GM19397 (cell line): ENCODE results near the gene NME7.
"Not testable (repeated sequence)": the region's sequence is repeated elsewhere in the genome, so short reads cannot be mapped to it uniquely, and the experiment has no call there.

Source experiments
- ATAC-seq: cut with Tn5 transposase; IDR thresholded peaks from one replicate; pipeline ENCODE4 v1.9.1; 2021; ENCODE audit warnings: mild to moderate bottlenecking, moderate library complexity; ENCODE audit not compliant: unreplicated experiment

NME7 gene

DNA sequence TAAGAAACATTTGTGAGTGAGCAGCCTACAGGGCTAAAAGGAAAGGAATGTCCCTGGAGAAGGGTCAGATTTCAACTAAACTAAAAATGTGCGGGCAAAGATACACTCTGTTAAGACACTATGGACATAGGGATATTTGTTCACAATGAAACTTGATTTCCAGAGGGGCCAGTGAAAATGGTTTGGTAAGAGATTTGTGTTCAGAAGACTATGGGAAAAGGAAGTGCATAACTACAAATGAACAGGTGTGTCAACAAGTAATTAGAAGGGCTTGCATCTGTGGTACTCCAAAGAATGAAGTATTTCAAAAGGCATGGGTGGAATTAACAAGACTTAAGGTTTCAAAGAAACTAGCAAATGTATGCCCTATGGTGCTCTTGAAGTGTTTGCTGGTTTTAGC is 60.4 kb downstream of the NME7 start:
- no peak for ATAC-seq

DNA sequence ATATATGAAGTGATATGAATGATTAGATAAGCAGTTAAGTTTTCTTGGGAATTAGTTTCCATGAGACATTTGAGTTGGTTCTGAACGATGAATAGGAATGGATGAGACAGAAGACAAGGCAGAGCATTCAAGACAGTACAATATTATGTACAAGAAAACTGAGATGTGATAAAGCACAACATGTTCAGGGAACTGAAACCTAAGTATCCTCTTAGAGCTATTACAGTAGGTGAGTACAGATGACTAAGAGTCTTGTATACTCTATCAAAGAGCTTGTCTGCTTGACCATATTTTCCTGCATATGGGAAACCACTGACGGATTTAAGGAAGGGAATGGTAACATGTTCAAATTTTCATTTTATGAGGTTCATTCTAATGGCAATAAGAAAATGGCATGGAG is 61.6 kb downstream of the NME7 start:
- ATAC-seq, result no peak

DNA sequence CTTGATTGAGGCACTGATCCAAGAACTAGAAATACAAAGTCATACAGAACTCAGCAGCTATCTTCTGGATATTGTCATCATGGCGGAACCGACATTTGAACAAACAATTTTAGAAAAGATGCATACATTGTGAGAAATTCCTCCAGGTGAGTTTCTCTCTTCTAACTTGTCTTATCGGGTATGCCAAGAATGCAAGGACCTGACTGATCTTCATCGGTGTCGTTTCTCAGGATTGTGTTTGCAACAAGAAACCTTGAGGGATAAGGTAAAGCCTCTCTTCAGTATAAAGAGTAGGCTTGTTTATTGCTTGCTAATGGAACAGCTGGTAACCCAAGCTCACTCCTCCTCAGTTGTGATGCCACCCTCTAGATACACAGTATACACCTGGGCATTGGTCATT is 62.2 kb downstream of the NME7 start:
- no peak for ATAC-seq

DNA sequence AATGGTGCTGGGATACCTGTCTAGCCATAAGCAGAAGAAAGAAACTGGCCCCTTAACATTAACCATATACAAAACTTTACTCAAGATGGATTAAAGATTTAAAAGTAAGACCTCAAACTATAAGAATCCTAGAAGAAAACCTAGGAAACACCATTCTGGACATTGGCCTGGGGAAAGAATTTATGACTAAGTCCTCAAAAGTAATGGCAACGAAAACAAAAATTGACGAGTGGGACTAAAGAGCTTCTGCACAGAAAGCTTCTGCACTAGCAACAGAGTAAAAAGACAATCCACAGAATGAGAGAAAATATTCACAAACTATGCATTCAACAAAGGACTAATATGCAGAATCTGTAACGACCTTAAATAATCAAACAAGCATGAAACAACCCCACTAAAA is 66.7 kb downstream of the NME7 start:
- ATAC-seq, result no peak

DNA sequence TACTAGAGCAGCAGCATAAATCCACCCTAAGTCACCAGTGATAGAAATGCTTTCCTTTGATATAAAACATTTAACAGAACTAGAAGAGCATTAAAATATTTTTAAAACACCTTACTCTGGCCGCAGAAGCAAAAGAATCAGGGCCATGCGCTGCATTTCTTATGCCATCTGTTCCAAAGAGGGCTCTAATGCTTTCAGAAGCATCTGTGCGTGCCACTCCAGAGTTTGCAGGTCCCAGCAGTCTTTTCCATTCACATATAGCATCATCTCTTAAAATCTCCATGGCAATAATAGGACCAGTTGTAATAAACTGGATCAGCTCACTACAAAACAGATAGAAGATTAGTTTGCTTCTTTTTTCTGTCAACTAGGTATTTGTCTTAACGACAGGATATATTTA is 69.2 kb downstream of the NME7 start:
- ATAC-seq, result no peak

- ATAC-seq, result no peak
These were observed 71.8 kb downstream of the NME7 start for GRCh38 chr1:169295846-169296245.

DNA sequence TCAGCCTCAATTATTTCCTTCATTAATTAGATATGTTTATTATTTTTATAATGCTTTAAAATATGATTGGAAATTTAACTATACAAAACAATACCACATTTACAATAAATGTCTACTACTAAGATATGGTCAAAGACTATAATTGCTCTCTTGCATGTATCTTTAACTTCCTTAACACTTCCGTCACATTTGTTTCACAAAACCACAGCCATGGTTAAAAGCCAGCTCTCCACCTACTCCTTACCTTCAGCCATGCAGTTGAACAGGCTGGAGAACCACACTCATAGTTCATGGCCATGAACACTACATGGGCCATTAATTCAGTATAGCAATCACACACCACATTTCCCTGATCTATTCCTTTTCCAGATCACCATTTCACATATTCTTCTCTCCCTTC is 72.2 kb downstream of the NME7 start:
- no peak for ATAC-seq

DNA sequence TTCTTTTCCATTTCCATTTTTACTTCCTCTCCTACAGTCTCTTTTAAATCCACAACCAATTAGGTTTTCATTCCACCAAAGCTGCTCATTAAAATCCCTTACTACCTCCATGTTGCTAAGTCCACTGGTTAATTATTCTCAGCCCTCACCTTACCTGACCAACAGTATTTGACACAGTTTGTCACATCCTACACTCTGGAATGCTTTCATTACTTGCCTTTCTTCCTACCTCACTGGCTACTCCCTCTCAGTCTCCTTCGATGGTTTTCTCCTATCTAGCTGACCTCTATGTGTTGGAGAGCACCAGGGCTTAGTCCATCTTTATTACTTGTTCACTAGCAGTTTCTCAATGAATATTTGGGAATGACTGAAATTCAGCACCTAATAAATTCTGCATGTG is 78.6 kb downstream of the NME7 start:
- no peak for ATAC-seq

DNA sequence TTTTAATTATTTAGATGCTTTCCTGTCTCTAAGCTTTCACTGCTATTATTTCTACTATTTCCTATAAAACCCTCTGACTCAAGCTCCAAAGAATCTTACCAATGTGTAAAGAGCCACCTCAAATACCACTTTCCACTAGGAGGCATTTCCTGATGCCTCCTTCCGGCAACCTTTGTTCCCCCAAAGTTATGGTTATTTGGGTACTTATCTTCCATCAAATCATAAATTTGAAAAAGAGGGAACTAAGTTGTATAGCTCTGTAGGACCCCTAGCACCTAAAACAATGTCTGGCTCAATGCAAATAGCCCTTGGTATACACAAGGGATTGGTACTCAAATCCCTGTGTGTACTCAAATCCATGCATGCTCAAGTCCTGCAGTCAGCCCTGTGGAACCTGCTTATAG is 79.6 kb downstream of the NME7 start:
- no peak for ATAC-seq

DNA sequence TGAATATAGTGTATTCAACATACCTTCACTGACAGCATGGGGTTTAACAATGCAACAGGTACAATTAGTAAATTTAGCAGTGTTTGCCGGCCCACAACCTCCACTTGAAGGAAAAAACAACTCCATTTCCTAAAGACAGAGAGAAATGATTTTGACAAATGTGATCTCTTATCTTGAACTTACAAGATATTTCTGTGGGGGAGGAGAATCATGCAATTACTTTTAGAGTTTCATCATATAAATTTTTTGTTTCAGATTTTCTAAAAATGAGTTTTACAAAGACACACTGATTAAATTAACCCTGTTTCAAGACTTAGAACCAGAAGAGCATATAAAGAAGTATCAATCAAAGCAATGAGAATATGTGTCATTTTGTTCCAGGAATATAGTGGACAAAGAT is 80.3 kb downstream of the NME7 start:
- no peak for ATAC-seq

DNA sequence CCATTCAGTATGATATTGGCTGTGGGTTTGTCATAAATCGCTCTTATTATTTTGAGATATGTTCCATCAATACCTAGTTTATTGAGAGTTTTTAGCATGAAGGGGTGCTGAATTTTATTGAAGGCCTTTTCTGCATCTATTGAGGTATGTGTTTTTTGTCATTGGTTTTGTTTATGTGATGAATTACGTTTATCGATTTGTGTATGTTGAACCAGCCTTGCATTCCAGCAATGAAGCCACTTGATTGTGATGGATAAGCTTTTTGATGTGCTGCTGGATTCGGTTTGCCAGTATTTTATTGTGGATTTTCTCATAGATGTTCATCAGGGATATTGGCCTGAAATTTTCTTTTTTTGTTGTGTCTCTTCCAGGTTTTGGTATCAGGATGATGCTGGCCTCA is 86.0 kb downstream of the NME7 start:
- not testable (repeated sequence) for ATAC-seq

DNA sequence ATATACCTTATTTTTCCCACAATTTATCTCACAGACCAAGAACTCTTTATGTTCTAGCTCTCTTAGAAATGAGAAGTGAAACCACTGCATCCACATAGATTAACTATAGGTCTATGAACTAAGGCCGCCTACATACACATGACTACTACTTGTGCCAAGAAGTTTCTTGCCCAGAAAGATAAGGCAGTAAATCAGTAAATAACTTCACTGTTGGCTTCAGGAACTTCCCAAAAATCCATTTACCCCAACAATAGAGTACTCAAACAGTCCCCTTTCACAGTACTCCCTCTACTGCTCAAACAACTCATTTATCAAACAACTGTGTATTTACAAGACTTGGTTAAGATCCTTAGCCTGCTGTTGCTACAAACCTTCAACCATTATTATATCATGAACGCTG is 96.5 kb downstream of the NME7 start:
- ATAC-seq, result no peak

GRCh38 chr1:169266133-169266532 is 101.5 kb downstream of the NME7 start:
- no peak for ATAC-seq

DNA sequence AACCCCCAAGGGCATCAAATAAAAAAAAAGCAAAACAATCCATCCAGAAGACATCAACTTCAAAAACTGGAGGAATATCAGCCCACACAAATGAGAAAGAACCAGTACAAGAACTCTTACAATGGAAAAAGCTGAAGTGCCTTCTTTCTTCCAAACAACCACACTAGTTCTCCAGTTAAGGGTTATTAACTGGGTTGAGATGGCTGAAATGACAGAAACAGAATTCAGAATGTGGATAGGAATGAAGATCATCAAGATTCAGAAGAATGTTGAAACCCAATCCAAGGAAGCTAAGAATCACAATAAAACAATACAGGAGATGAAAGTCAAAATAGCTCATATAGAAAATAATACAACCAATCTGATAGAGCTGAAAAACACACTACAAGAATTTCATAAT is 104.5 kb downstream of the NME7 start:
- no peak for ATAC-seq

DNA sequence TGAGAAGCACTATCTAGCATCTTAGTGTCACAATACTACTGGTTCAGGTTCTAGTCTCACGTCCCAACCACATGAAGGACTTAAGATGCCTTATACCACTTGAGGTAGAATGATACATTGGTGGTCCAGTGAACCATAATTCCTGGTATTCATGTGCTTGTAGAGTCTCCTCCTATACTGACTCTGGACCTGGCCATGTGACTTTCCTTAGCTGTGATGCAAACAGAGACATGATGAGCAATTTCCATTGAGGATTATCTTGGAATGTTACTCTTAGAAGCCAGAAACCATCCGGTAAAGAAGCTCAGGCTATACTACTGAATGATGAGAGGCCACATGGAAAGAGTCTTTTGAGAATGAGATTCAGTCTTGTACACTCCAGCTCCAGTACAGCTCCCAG is 105.7 kb downstream of the NME7 start:
- ATAC-seq, result no peak

GRCh38 chr1:169260478-169261151 is 107.0 kb downstream of the NME7 start:
- no peak for ATAC-seq

DNA sequence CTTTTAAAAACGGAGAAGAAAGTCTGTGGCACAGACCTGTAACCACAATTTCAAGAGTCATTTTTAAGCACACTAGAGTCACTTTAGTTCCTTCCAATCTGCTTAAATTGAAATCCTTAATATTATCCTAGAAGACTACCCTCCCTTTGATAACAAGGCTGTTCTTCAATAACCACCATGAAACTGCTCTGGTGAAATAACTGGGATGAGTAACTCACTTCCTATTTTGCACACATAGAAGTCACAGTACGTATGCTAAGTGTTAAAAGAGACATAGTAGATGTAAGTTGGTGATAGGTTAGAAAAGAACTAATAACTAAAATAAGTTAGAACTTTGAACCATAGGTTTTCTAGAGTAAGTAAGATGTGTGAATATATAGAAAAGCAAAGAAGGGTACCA is 107.8 kb downstream of the NME7 start:
- no peak for ATAC-seq

DNA sequence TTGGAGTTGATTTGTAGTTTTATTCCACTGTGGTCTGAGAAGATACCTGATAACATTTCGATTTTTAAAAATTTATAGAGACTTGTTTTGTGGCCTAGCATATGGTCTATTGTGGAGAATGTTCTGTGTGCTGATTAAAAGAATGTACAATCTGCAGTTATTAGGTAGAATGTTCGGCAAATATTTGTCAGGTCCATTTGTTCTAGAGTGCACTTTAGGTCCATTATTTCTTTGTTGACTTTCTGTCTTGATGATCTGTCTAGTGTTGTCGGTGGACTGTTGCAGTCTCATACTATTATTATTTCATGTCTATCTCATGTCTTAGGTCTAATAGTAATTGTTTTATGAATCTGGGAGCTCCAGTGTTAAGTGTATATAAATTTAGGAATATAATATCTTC is 116.8 kb downstream of the NME7 start:
- no peak for ATAC-seq

- no peak for ATAC-seq
These were observed 117.6 kb downstream of the NME7 start for GRCh38 chr1:169250022-169250421.

DNA sequence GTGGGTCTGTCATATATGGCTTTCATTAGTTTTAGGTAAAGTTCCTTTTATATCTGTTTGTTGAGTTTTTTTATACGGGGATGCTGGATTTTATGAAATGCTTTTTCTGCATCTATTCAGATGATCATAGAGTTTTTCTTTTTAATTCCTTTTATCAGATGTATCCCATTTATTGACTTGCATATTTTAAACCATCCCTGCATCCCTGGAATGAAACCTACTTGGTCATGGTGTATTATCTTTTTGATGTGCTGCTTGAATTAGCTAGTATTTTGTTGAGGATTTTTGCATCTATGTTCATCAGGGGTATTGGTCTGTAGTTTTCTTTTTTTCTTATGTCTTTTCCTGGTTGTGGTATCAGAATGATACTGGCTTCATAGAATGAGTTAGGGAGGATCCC is 118.0 kb downstream of the NME7 start:
- ATAC-seq, result no peak

GRCh38 chr1:169245706-169246105 is 121.9 kb downstream of the NME7 start:
- ATAC-seq, result no peak

GRCh38 chr1:169240449-169241232 is 127.0 kb downstream of the NME7 start:
- ATAC-seq, result no peak

DNA sequence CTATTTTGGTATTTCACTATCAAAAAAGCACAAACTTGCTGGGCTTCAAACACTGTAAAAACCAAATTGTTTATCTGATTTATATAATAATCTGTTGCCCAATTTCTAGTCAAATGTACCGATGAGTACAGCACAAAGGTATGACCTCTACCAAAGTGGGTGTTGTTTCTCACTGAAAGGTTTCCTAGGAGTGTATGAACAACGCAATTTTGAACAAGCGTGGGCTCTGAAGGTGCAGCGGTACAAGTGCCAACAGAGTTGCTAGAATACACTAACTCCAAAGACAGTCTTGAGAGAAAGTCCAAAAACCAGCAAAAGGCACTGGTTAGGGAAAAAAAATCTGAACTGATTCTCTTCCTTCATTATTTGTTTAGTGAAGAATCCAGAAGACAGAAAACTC is 130.7 kb downstream of the NME7 start:
- ATAC-seq, result no peak
